CD4-positive, CD25-positive, alpha-beta regulatory T cell (primary cell): ENCODE results near the gene SYNE4. TPM values are rescaled to one million over a fixed set of nuclear protein-coding genes. Genes with fewer than 3 reads are reported as not detected.
A peak's percentile ranks its signal among the peaks of the same experiment; 100 is the strongest.
"Not testable (repeated sequence)": the region's sequence is repeated elsewhere in the genome, so short reads cannot be mapped to it uniquely, and the experiment has no call there.

Experiments
- ATAC-seq, 2 donors: fragments of 150-1000 bp; cut with Tn5 transposase; one replicate each; pipeline ENCODE4 v1.10.0; 2021; ENCODE audit warnings: low read depth in 2 of 2, moderate number of reproducible peaks in 2 of 2, moderate library complexity in 1 of 2
- DNase-seq, 3 donors: peaks; one replicate each; pipeline versions ENCODE4 v3.0.0 to v3.0.0-alpha.2; 2012 to 2022; ENCODE audit warnings: mixed read lengths in 1 of 3
- H3K27ac ChIP-seq: one replicate; pipeline ENCODE4 v1.7.0; 2013; ENCODE audit warnings: mild to moderate bottlenecking, low read length; ENCODE audit not compliant: insufficient read depth, poor library complexity, severe bottlenecking
- H3K27me3 ChIP-seq: one replicate; pipeline ENCODE4 v1.7.0; 2013; ENCODE audit warnings: low read length; ENCODE audit not compliant: control insufficient read depth, insufficient read depth
- H3K36me3 ChIP-seq: one replicate; pipeline ENCODE4 v1.7.0; 2013; ENCODE audit warnings: mild to moderate bottlenecking, low read length, moderate library complexity; ENCODE audit not compliant: control insufficient read depth, insufficient read depth
- H3K4me1 ChIP-seq: 2 replicates; pipeline ENCODE4 v1.7.0; 2013; ENCODE audit warnings: mild to moderate bottlenecking, low read length; ENCODE audit not compliant: insufficient read depth, control insufficient read depth, poor library complexity, severe bottlenecking
- H3K4me3 ChIP-seq: one replicate; pipeline ENCODE4 v1.7.0; 2013; ENCODE audit warnings: low read depth, mild to moderate bottlenecking, low read length, moderate library complexity
- H3K9me3 ChIP-seq, 2 experiments: 1 replicate in 1 of 2; 2 replicates in 1 of 2; pipeline ENCODE4 v1.7.0; 2013; ENCODE audit warnings: low read length in 2 of 2, mild to moderate bottlenecking in 1 of 2, moderate library complexity in 1 of 2; ENCODE audit not compliant: control insufficient read depth in 2 of 2
- H3K27ac Mint-ChIP-seq, 3 donors: one replicate each; pipeline ENCODE4 v1.8.0; 2020 to 2022; ENCODE audit warnings: mild to moderate bottlenecking in 3 of 3, mixed read lengths in 3 of 3, moderate library complexity in 2 of 3
- H3K27me3 Mint-ChIP-seq: one replicate; pipeline ENCODE4 v1.8.0; 2022; ENCODE audit warnings: mild to moderate bottlenecking, mixed read lengths
- H3K36me3 Mint-ChIP-seq: one replicate; pipeline ENCODE4 v1.8.0; 2020; ENCODE audit warnings: mixed read lengths
- H3K4me1 Mint-ChIP-seq, 4 donors: one replicate each; pipeline ENCODE4 v1.8.0; 2020 to 2022; ENCODE audit warnings: mixed read lengths in 4 of 4, mild to moderate bottlenecking in 1 of 4
- H3K4me3 Mint-ChIP-seq, 4 donors: one replicate each; pipeline ENCODE4 v1.8.0; 2020 to 2022; ENCODE audit warnings: mild to moderate bottlenecking in 4 of 4, mixed read lengths in 4 of 4, moderate library complexity in 3 of 4
- H3K9me3 Mint-ChIP-seq, 7 donors: one replicate each; pipeline ENCODE4 v1.8.0; 2020 to 2022; ENCODE audit warnings: mixed read lengths in 7 of 7, mild to moderate bottlenecking in 3 of 7, moderate library complexity in 2 of 7
- polyA plus RNA-seq, 4 donors: library from polyadenylated mRNA; unstranded; fragments of 300-500 nt; fragmentation: Illumina TruSeq; gene quantifications; one replicate each; pipeline ENCODE4 v1.2.3, GENCODE V29; 2021
- total RNA-seq: library from RNA; stranded (reverse); gene quantifications from one replicate; pipeline ENCODE4 v1.2.3, GENCODE V29; 2022

The SYNE4 gene
- total and polyA plus RNA-seq, 5 donors from 2014 or later: 0.40 to 1.5 TPM; not detected in 3

GRCh38 chr19:35980997-35981396 lies 27.6 kb downstream of the SYNE4 start:
- not testable (repeated sequence) for DNase-seq, H3K4me1 Mint-ChIP-seq, H3K27ac ChIP-seq, H3K9me3 Mint-ChIP-seq, ATAC-seq, H3K4me1 ChIP-seq, H3K27ac Mint-ChIP-seq, H3K36me3 ChIP-seq, H3K36me3 Mint-ChIP-seq, H3K9me3 ChIP-seq, H3K4me3 ChIP-seq
- H3K27me3 ChIP-seq: peaks cover 11% of the 10 kb centered on the region
- peak overlapping the region in 1 of 4 donors; percentile 22 for H3K4me3 Mint-ChIP-seq
- H3K27me3 Mint-ChIP-seq: peaks cover 37% of the 10 kb centered on the region

DNA sequence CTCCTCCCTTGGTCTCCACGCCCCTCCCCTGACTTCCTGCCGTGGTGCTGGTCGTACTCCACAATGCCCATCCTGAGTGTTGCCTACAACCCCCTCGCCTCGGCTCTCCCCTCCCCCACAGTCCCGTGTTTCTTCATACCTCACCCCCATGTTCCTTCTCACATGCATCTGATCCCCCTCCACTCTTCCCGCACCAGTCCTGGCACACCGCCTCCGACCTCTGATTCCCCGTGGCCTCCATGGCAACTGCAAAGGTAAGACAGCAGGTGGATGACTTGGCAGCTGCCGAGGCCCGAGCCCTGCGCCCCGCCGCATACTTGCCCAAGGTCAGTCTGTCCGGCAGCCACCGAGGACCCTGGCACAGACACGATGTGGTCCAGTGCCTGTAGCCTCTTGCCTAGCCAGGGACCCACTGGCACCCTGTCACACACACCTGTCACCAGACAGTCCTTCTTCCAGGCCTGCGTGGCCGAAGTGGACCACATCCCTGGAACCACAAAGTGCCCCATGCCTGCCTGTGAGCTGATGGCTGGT lies 29.7 kb downstream of the SYNE4 start:
- no peaks in the 10 kb centered on the region for H3K36me3 Mint-ChIP-seq
- H3K9me3 Mint-ChIP-seq: peaks cover 0 to 2% (median 0%) of the 10 kb centered on the region in 7 donors
- Histone ChIP-seq H3K4me1 (no peaks in the 10 kb centered on the region), H3K36me3 (no peaks in the 10 kb centered on the region), H3K27ac (no peak overlapping the region), H3K9me3 (no peaks in the 10 kb centered on the region), H3K27me3 (no peaks in the 10 kb centered on the region), H3K4me3 (no peak overlapping the region)
- DNase-seq (no peak), ATAC-seq (no peak)
- H3K27ac Mint-ChIP-seq: no peak overlapping the region
- H3K4me3 Mint-ChIP-seq: no peak overlapping the region
- no peaks in the 10 kb centered on the region for H3K4me1 Mint-ChIP-seq
- peaks cover 18% of the 10 kb centered on the region for H3K27me3 Mint-ChIP-seq

DNA sequence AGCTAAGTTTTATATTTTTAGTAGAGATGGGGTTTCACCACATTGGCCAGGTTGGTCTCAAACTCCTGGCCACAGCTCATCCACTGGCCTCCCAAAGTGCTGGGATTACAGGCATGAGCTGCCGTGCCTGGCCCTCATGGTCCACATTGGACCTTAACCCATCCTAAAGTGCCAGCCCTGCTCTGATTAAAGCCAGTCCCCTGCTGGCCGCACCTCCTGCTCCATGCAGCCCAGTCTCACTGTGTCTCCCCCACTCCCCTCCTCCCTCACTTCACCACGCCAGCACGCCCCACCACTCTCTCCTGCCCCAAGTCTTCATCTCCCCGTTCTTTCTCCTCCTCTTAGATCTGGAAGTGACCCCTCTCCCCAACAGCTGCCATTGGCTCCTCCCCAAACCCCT lies 30.3 kb downstream of the SYNE4 start:
- H3K4me1 ChIP-seq: no peaks in the 10 kb centered on the region
- no peak overlapping the region for H3K27ac ChIP-seq
- Mint-ChIP-seq H3K36me3 (no peaks in the 10 kb centered on the region), H3K9me3 (peaks cover 0 to 2% (median 0%) of the 10 kb centered on the region in 7 donors), H3K27me3 (peaks cover 12% of the 10 kb centered on the region), H3K4me1 (no peaks in the 10 kb centered on the region), H3K4me3 (no peak overlapping the region), H3K27ac (no peak overlapping the region)
- H3K27me3 ChIP-seq: no peaks in the 10 kb centered on the region
- H3K36me3 ChIP-seq: no peaks in the 10 kb centered on the region
- no peak for ATAC-seq
- DNase-seq: no peak
- no peak overlapping the region for H3K4me3 ChIP-seq
- no peaks in the 10 kb centered on the region for H3K9me3 ChIP-seq

DNA sequence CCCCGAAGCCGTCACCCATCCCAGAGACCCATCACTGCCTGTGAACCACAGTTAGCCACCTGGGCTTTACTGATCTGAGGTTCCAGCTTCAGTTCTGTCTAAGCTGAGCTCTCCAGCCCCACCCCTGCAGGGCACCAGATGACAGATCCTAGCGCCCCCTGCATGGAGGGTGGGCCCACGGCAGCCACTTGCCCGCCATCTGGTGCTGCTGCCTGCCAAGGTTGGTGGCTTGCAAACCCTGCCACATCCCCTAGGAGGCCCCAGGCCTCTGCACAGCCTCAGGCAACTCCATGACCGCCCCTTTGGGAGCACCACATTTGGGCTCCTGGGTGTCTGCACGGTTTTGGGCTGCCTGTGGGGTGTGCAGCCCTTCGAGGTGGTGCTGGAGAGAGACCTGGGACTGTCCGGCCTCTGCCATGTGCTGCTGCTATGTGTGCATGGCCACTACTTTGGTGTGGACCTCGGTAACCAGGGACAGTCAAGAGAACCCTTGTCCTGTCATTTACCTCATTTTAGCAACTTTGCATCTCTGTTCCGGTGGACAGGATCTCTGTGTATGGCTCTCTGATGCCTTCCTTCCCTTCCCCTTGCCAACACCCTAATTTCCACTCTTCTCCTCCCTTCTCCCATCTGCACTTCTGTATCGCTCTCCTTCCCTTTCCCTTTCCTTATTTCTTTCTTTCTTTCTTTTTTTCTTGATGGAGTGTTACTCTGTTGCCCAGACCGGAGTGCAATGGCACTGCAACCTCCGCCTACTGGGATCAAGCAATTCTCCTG lies 31.0 kb downstream of the SYNE4 start:
- Histone ChIP-seq H3K27ac (no peak overlapping the region), H3K4me3 (no peak overlapping the region), H3K36me3 (no peaks in the 10 kb centered on the region), H3K4me1 (no peaks in the 10 kb centered on the region), H3K27me3 (no peaks in the 10 kb centered on the region), H3K9me3 (no peaks in the 10 kb centered on the region)
- ATAC-seq (peak; percentile 35 to 47), DNase-seq (peak in 1 of 3 donors; percentile 38)
- Mint-ChIP-seq H3K9me3 (peaks cover 0 to 2% (median 0%) of the 10 kb centered on the region in 7 donors), H3K4me3 (no peak overlapping the region), H3K36me3 (no peaks in the 10 kb centered on the region), H3K27ac (no peak overlapping the region), H3K4me1 (no peaks in the 10 kb centered on the region), H3K27me3 (peaks cover 12% of the 10 kb centered on the region)

GRCh38 chr19:35975608-35976214 lies 32.9 kb downstream of the SYNE4 start:
- H3K36me3 Mint-ChIP-seq: no peaks in the 10 kb centered on the region
- no peak overlapping the region for H3K4me3 Mint-ChIP-seq
- peaks cover 4% of the 10 kb centered on the region for H3K27me3 Mint-ChIP-seq
- Histone ChIP-seq H3K27me3 (no peaks in the 10 kb centered on the region), H3K27ac (no peak overlapping the region), H3K4me1 (no peaks in the 10 kb centered on the region), H3K36me3 (no peaks in the 10 kb centered on the region), H3K9me3 (no peaks in the 10 kb centered on the region), H3K4me3 (no peak overlapping the region)
- H3K9me3 Mint-ChIP-seq: peaks cover 0 to 3% (median 0%) of the 10 kb centered on the region in 7 donors
- peak in 1 of 3 donors; percentile 18 for DNase-seq
- no peaks in the 10 kb centered on the region for H3K4me1 Mint-ChIP-seq
- peak overlapping the region in 1 of 3 donors; percentile 43 for H3K27ac Mint-ChIP-seq
- no peak for ATAC-seq

- H3K9me3 Mint-ChIP-seq: peaks cover 0 to 3% (median 0%) of the 10 kb centered on the region in 7 donors
- Histone ChIP-seq H3K27me3 (no peaks in the 10 kb centered on the region), H3K36me3 (no peaks in the 10 kb centered on the region), H3K9me3 (no peaks in the 10 kb centered on the region), H3K27ac (no peak overlapping the region), H3K4me1 (no peaks in the 10 kb centered on the region), H3K4me3 (no peak overlapping the region)
- no peak for ATAC-seq
- H3K27me3 Mint-ChIP-seq: no peaks in the 10 kb centered on the region
- H3K27ac Mint-ChIP-seq: no peak overlapping the region
- DNase-seq: no peak
- H3K4me3 Mint-ChIP-seq: no peak overlapping the region
- peaks cover 0 to 5% (median under 1%) of the 10 kb centered on the region in 4 donors for H3K4me1 Mint-ChIP-seq
- no peaks in the 10 kb centered on the region for H3K36me3 Mint-ChIP-seq
These were observed 35.1 kb downstream of the SYNE4 start for GRCh38 chr19:35973487-35973886.

GRCh38 chr19:35966771-35967170 lies 41.8 kb downstream of the SYNE4 start:
- Histone ChIP-seq H3K27me3 (no peaks in the 10 kb centered on the region), H3K27ac (no peak overlapping the region), H3K36me3 (no peaks in the 10 kb centered on the region), H3K4me3 (no peak overlapping the region), H3K4me1 (no peaks in the 10 kb centered on the region), H3K9me3 (no peaks in the 10 kb centered on the region)
- Mint-ChIP-seq H3K27me3 (peaks cover 12% of the 10 kb centered on the region), H3K27ac (no peak overlapping the region), H3K9me3 (no peaks in the 10 kb centered on the region), H3K4me3 (no peak overlapping the region), H3K4me1 (peaks cover 0 to 5% (median 2%) of the 10 kb centered on the region in 4 donors), H3K36me3 (no peaks in the 10 kb centered on the region)
- ATAC-seq (no peak), DNase-seq (no peak)
